Measurements from ENCODE around the gene CUL2. TPM values are rescaled to one million over a fixed set of nuclear protein-coding genes. Genes with fewer than 3 reads are reported as not detected.

The CUL2 gene
- total and polyA plus RNA-seq, 3 experiments from 2014 or later, result 19.3 to 59.4 (median 56.8) TPM

DNA sequence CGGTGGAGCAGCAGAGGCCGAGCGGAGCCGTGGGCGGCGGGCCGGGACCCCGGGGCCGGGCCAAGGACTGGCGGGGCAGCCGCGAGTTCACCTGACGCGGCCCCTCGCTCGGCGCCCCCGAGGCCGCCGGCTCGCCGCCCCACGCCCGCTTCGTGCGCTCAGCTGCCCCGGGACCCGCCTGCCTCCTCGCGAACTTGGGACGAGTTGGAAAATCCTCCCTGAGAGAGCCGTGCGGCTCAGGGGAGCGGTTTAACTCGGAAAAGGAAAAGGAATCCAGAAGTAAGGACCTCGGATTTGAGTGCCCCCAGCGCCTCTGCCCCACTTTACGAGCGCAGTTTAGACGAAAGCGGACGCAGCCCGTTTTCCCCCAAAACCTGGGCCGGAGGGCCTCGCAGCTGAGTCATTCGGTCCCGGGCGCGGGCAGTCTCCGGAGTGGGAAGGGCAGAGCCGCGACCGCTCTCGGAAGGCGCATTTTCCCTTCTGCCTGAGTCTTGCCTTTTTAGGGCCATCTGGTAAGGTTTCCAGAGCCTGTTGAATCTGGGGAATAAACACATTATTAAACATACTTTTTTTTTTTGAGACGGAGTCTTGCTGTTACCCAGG lies 37.2 kb upstream of the CUL2 start:
- CTCF ChIA-PET, result interaction anchor here (0.8 to 4.2 kb wide), 7 partner anchors 7 to 90 kb away, joined by 3 to 75 read pairs (median 5); partner anchors contain the start of gene CUL2
- H3K4me1 ChIP-seq (ENCODE audit: insufficient read depth, low read length), result peaks cover 43% of the 10 kb centered on the region

DNA sequence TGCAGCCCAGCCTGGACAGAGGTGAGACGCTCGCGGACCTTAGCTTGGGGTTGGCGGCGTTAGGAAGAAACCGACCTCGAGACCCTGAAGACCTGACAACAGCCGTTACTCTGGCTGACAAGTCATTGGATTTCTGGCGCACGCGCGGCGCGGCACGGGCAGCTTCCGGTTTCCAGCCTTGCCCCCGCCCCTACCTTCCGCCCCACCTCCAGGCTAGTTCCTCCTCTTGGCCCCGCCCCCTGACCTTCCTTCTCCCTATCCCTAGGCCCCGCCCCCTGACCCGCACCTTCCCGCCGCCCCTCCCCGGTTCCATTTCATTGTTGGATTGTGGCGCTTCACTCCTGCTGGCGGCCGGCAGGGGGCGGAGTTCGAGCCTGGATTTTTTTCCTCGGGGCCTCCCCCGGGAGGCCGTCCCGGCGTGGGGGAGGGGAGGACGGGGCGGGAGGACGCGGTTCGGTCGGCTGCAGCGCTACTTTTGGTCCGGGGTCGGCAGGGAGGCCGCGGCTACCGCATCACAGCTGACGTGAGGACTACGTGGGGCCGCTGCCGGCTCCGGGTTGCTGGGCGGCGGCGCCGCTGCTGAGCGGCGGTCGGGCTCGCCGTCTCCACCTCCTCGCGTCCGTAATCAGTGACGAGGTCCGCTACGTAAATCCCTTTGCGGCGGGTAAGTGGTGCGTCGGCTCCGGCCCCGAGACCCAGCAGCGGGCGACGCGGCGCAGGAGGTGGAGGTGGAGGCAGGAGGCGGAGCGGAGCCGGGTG lies 36.6 kb upstream of the CUL2 start, which contains the start of gene CREM:
CREM (plus strand) TSS at position 317 of the 759 bp plus-strand sequence. CDS start 10,990 bp downstream, outside the sequence.
- H3K9me3 ChIP-seq (ENCODE audit: low read length), result no peaks in the 10 kb centered on the region
- H3K27ac ChIP-seq (ENCODE audit: low read depth, low read length), result peak within 1 kb of the TSS; percentile 100
- peak within 1 kb of the TSS; percentile 85 to 98 (median 91) for H3K4me3 Mint-ChIP-seq
- peaks cover 33 to 52% (median 41%) of the 10 kb centered on the region in 3 donors for H3K4me1 Mint-ChIP-seq
- peaks cover 0 to 2% (median 0%) of the 10 kb centered on the region in 5 donors for H3K9me3 Mint-ChIP-seq
- peak within 1 kb of the TSS; percentile 88 to 100 (median 99) for H3K27ac Mint-ChIP-seq
- peak within 1 kb of the TSS; percentile 77 for H3K4me3 ChIP-seq (ENCODE audit: low read length)
- POLR2A ChIA-PET, result interaction anchor here (1.2 to 7.4 kb wide), 6 partner anchors 23 to 93 kb away, joined by 4 to 113 read pairs (median 10); partner anchors contain the start of gene CUL2
- no peaks in the 10 kb centered on the region for H3K36me3 ChIP-seq (ENCODE audit: insufficient read depth, low read length)
- DNase-seq, result peak; percentile 98 to 100 (median 99)
- CTCF ChIA-PET, result interaction anchor here (0.7 to 4.2 kb wide), 12 partner anchors 8 to 100 kb away, joined by 3 to 75 read pairs (median 4); partner anchors contain the start of gene CUL2
- peaks cover 0 to 10% of the 10 kb centered on the region in 2 donors for H3K27me3 Mint-ChIP-seq
- peaks cover 0 to 10% (median 0%) of the 10 kb centered on the region in 3 donors for H3K36me3 Mint-ChIP-seq
- H3K4me1 ChIP-seq (ENCODE audit: insufficient read depth, low read length), result peaks cover 38% of the 10 kb centered on the region
- H3K27me3 ChIP-seq (ENCODE audit: insufficient read depth, low read length, poor library complexity, severe bottlenecking), result no peaks in the 10 kb centered on the region

More for the DNA sequence above, 37.2 kb upstream of the CUL2 start:
- peak overlapping the region; percentile 77 for H3K4me3 ChIP-seq (ENCODE audit: low read length)
- H3K27ac Mint-ChIP-seq, result peak overlapping the region; percentile 88 to 100 (median 99)
- peaks cover 39 to 59% (median 47%) of the 10 kb centered on the region in 3 donors for H3K4me1 Mint-ChIP-seq
- peaks cover 0 to 10% of the 10 kb centered on the region in 2 donors for H3K27me3 Mint-ChIP-seq
- peak overlapping the region; percentile 100 for H3K27ac ChIP-seq (ENCODE audit: low read depth, low read length)
- H3K36me3 ChIP-seq (ENCODE audit: insufficient read depth, low read length), result no peaks in the 10 kb centered on the region
- peaks cover 0 to 2% (median 0%) of the 10 kb centered on the region in 5 donors for H3K9me3 Mint-ChIP-seq
- POLR2A ChIA-PET, result interaction anchor here (0.7 to 7.4 kb wide), 8 partner anchors 8 to 93 kb away, joined by 3 to 113 read pairs (median 6); partner anchors contain the start of gene CUL2
- H3K9me3 ChIP-seq (ENCODE audit: low read length), result no peaks in the 10 kb centered on the region
- H3K27me3 ChIP-seq (ENCODE audit: insufficient read depth, low read length, poor library complexity, severe bottlenecking), result no peaks in the 10 kb centered on the region
- DNase-seq, result peak in 3 of 5 donors; percentile 41 to 75 (median 52)
- H3K36me3 Mint-ChIP-seq, result peaks cover 0 to 10% (median 0%) of the 10 kb centered on the region in 3 donors
- peak overlapping the region; percentile 85 to 98 (median 91) for H3K4me3 Mint-ChIP-seq

DNA sequence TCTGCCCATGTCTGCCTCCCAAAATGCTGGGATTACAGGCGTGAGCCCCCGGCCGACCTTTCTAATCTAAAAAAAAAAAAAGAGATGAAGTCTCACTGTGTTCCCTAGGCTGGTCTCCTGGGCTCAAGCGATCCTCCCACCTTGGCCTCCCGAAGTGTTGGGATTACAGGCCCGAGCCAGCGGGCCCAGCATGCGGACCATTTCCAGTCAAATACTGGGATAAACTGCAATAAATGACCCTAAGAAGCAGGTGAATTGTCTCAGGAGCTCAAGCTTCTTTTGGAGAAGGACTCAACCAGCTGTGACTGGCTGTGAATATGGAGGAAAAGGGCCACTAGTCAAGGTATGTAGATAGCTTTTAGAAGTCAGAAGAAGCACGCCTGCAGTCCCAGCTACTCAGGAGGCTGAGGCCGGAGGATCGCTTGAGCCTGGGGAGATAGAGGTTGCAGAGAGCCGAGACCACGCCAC lies 36.0 kb upstream of the CUL2 start:
- H3K27ac Mint-ChIP-seq, result peak overlapping the region; percentile 88 to 100 (median 99)
- Histone ChIP-seq H3K4me1 (ENCODE audit: insufficient read depth, low read length) (peaks cover 32% of the 10 kb centered on the region), H3K4me3 (ENCODE audit: low read length) (peak overlapping the region; percentile 68), H3K36me3 (ENCODE audit: insufficient read depth, low read length) (no peaks in the 10 kb centered on the region), H3K27me3 (ENCODE audit: insufficient read depth, low read length, poor library complexity, severe bottlenecking) (no peaks in the 10 kb centered on the region), H3K9me3 (ENCODE audit: low read length) (no peaks in the 10 kb centered on the region), H3K27ac (ENCODE audit: low read depth, low read length) (peak overlapping the region; percentile 100)
- no peak for DNase-seq
- H3K27me3 Mint-ChIP-seq, result peaks cover 0 to 10% of the 10 kb centered on the region in 2 donors
- ChIA-PET POLR2A (interaction anchor here (2.6 to 7.4 kb wide), 4 partner anchors 23 to 91 kb away, joined by 7 to 113 read pairs (median 18); partner anchors contain the start of gene CUL2), CTCF (interaction anchor here (0.7 to 4.2 kb wide), 12 partner anchors 9 to 100 kb away, joined by 3 to 75 read pairs (median 4); partner anchors contain the start of gene CUL2)
- H3K4me3 Mint-ChIP-seq, result peak overlapping the region; percentile 85 to 98 (median 91)
- H3K9me3 Mint-ChIP-seq, result peaks cover 0 to 2% (median 0%) of the 10 kb centered on the region in 5 donors
- peaks cover 28 to 46% (median 34%) of the 10 kb centered on the region in 3 donors for H3K4me1 Mint-ChIP-seq
- H3K36me3 Mint-ChIP-seq, result peaks cover 0 to 10% (median 0%) of the 10 kb centered on the region in 3 donors

DNA sequence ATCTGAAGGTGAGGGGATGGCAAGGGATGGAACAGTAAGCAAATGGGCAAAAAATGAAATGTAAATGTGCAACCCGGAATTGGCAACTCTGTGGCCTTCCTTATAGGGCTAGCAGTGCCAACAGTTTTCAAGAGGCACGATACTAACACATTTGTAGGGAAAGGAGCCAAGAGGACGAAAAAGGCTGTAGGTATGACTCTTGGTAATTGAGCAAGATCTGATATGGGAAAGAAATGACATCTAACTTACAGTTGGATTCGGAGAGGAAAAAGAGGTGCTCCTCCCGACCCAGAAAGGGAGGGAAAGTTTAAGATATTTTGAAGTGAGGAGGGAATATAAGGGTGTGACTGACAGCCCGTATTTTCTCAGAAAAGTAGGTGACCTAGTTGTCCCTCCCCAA lies 34.4 kb upstream of the CUL2 start:
- Mint-ChIP-seq H3K27ac (peak overlapping the region in 7 of 8 donors; percentile 60 to 100 (median 99)), H3K4me1 (peaks cover 19 to 35% (median 21%) of the 10 kb centered on the region in 3 donors), H3K4me3 (peak overlapping the region in 3 of 7 donors; percentile 5 to 91 (median 52)), H3K9me3 (peaks cover 0 to 2% (median 0%) of the 10 kb centered on the region in 5 donors), H3K27me3 (peaks cover 0 to 10% of the 10 kb centered on the region in 2 donors), H3K36me3 (peaks cover 0 to 10% (median 0%) of the 10 kb centered on the region in 3 donors)
- Histone ChIP-seq H3K4me3 (ENCODE audit: low read length) (no peak overlapping the region), H3K27ac (ENCODE audit: low read depth, low read length) (no peak overlapping the region), H3K4me1 (ENCODE audit: insufficient read depth, low read length) (peaks cover 19% of the 10 kb centered on the region), H3K36me3 (ENCODE audit: insufficient read depth, low read length) (no peaks in the 10 kb centered on the region), H3K9me3 (ENCODE audit: low read length) (no peaks in the 10 kb centered on the region), H3K27me3 (ENCODE audit: insufficient read depth, low read length, poor library complexity, severe bottlenecking) (no peaks in the 10 kb centered on the region)
- CTCF ChIA-PET, result interaction anchor here (0.6 to 6.9 kb wide), 3 partner anchors 72 to 183 kb away, joined by 3 to 122 read pairs (median 69); no protein-coding TSS in a partner anchor
- POLR2A ChIA-PET, result no interaction called here
- DNase-seq, result no peak

DNA sequence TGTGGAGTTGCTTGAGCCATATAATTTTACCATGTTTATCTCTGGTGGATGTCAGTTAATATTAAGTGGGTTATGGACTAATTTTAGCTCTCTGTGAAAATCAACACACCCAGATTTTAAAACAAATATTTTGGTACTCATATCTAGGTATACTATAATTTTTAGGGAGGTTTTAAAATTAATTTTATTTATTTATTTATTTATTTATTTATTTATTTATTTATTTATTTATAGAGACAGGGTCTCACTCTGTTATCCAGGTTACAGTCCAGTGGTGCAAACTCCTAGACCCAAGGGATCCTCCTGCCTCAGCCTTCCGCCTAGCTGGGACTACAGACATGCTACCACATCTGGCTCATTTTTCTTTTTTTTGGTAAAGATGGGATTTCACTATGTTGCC lies 29.2 kb upstream of the CUL2 start:
- Mint-ChIP-seq H3K9me3 (no peaks in the 10 kb centered on the region), H3K4me1 (peaks cover 0 to under 1% (median under 1%) of the 10 kb centered on the region in 3 donors), H3K27me3 (peaks cover 0 to 1% of the 10 kb centered on the region in 2 donors), H3K36me3 (no peaks in the 10 kb centered on the region), H3K4me3 (no peak overlapping the region), H3K27ac (peak overlapping the region in 2 of 8 donors; percentile 22 to 34)
- Histone ChIP-seq H3K36me3 (ENCODE audit: insufficient read depth, low read length) (no peaks in the 10 kb centered on the region), H3K27me3 (ENCODE audit: insufficient read depth, low read length, poor library complexity, severe bottlenecking) (no peaks in the 10 kb centered on the region), H3K4me3 (ENCODE audit: low read length) (no peak overlapping the region), H3K9me3 (ENCODE audit: low read length) (no peaks in the 10 kb centered on the region), H3K27ac (ENCODE audit: low read depth, low read length) (no peak overlapping the region), H3K4me1 (ENCODE audit: insufficient read depth, low read length) (no peaks in the 10 kb centered on the region)
- CTCF ChIA-PET, result interaction anchor here (1.4 to 6.9 kb wide), 4 partner anchors 11 to 97 kb away, joined by 3 to 122 read pairs (median 38); no protein-coding TSS in a partner anchor
- no peak for DNase-seq
- POLR2A ChIA-PET, result no interaction called here

DNA sequence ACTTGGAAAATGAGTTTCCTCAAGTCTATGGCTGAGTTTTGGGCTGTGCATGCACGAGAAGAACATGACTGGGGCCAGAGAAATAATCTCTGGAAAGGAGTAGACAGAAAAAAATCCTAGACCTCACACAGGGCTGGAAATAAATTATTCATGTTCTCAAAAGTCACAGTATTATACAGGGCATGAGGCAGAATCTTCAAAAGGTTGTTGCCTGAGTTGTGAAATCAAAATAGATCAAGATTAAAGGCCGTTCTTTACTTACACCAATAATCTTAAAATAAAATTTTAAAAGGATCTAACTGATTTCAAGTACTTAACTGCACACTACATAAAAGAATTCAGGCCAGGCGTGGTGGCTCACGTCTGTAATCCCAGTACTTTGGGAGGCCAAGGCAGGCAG lies 22.4 kb upstream of the CUL2 start:
- H3K9me3 ChIP-seq (ENCODE audit: low read length), result no peaks in the 10 kb centered on the region
- H3K4me3 ChIP-seq (ENCODE audit: low read length), result no peak overlapping the region
- ChIA-PET POLR2A (no interaction called here), CTCF (no interaction called here)
- H3K4me1 ChIP-seq (ENCODE audit: insufficient read depth, low read length), result no peaks in the 10 kb centered on the region
- no peaks in the 10 kb centered on the region for H3K4me1 Mint-ChIP-seq
- H3K27me3 ChIP-seq (ENCODE audit: insufficient read depth, low read length, poor library complexity, severe bottlenecking), result no peaks in the 10 kb centered on the region
- no peaks in the 10 kb centered on the region for H3K9me3 Mint-ChIP-seq
- H3K36me3 ChIP-seq (ENCODE audit: insufficient read depth, low read length), result no peaks in the 10 kb centered on the region
- H3K36me3 Mint-ChIP-seq, result no peaks in the 10 kb centered on the region
- no peak overlapping the region for H3K27ac Mint-ChIP-seq
- H3K27ac ChIP-seq (ENCODE audit: low read depth, low read length), result no peak overlapping the region
- peaks cover 2 to 3% of the 10 kb centered on the region in 2 donors for H3K27me3 Mint-ChIP-seq
- no peak for DNase-seq
- H3K4me3 Mint-ChIP-seq, result no peak overlapping the region

GRCh38 chr10:35103882-35104281 lies 13.7 kb upstream of the CUL2 start:
- H3K4me3 Mint-ChIP-seq, result no peak overlapping the region
- no peaks in the 10 kb centered on the region for H3K4me1 ChIP-seq (ENCODE audit: insufficient read depth, low read length)
- H3K36me3 Mint-ChIP-seq, result no peaks in the 10 kb centered on the region
- ChIA-PET CTCF (interaction anchor here (1.7 kb wide), 1 partner anchor 92 kb away, joined by 6 read pairs; no protein-coding TSS in a partner anchor), POLR2A (no interaction called here)
- no peak for DNase-seq
- no peaks in the 10 kb centered on the region for H3K9me3 ChIP-seq (ENCODE audit: low read length)
- no peak overlapping the region for H3K4me3 ChIP-seq (ENCODE audit: low read length)
- no peaks in the 10 kb centered on the region for H3K36me3 ChIP-seq (ENCODE audit: insufficient read depth, low read length)
- H3K27me3 ChIP-seq (ENCODE audit: insufficient read depth, low read length, poor library complexity, severe bottlenecking), result no peaks in the 10 kb centered on the region
- peaks cover 2 to 4% of the 10 kb centered on the region in 2 donors for H3K27me3 Mint-ChIP-seq
- no peaks in the 10 kb centered on the region for H3K4me1 Mint-ChIP-seq
- H3K9me3 Mint-ChIP-seq, result no peaks in the 10 kb centered on the region
- no peak overlapping the region for H3K27ac Mint-ChIP-seq
- no peak overlapping the region for H3K27ac ChIP-seq (ENCODE audit: low read depth, low read length)
